KMS-11 (cell line): Measurements from ENCODE around the gene KHDC4.
A peak's percentile ranks its signal among the peaks of the same experiment; 100 is the strongest.

Experiments
- H2AFZ ChIP-seq: fragments of 200-600 bp; sonication (generic); 2 replicates; pipeline ENCODE4 v1.6.1; 2016; ENCODE audit warnings: antibody characterized with exemption, mixed run types, low read depth
- H3K27ac ChIP-seq: fragments of 200-600 bp; sonication (generic); 2 replicates; pipeline ENCODE4 v1.6.1; 2016; ENCODE audit warnings: mild to moderate bottlenecking, mixed run types
- H3K27me3 ChIP-seq: fragments of 200-600 bp; sonication (generic); 2 replicates; pipeline ENCODE4 v1.6.1; 2017; ENCODE audit warnings: mild to moderate bottlenecking, low read depth, mixed run types, moderate library complexity; ENCODE audit not compliant: insufficient read depth
- H3K36me3 ChIP-seq: fragments of 200-600 bp; sonication (generic); 2 replicates; pipeline ENCODE4 v1.6.1; 2017; ENCODE audit warnings: mild to moderate bottlenecking, mixed run types; ENCODE audit not compliant: insufficient read depth
- H3K4me1 ChIP-seq: fragments of 200-600 bp; sonication (generic); 2 replicates; pipeline ENCODE4 v1.6.1; 2016; ENCODE audit warnings: mild to moderate bottlenecking, low read depth, mixed run types; ENCODE audit not compliant: poor library complexity, severe bottlenecking
- H3K4me2 ChIP-seq: fragments of 200-600 bp; sonication (generic); 2 replicates; pipeline ENCODE4 v1.7.0; 2016; ENCODE audit warnings: mild to moderate bottlenecking, mixed run types
- H3K4me3 ChIP-seq: fragments of 200-600 bp; sonication (generic); IDR thresholded peaks from 2 replicates; pipeline ENCODE4 v1.6.1; 2017; ENCODE audit warnings: low read depth, low read length, mixed read lengths; ENCODE audit not compliant: insufficient read depth
- H3K79me2 ChIP-seq: fragments of 200-600 bp; sonication (generic); 2 replicates; pipeline ENCODE4 v1.6.1; 2016; ENCODE audit warnings: low read depth, mixed run types; ENCODE audit not compliant: insufficient read depth
- H3K9ac ChIP-seq: fragments of 200-600 bp; sonication (generic); 2 replicates; pipeline ENCODE4 v1.6.1; 2016; ENCODE audit warnings: mild to moderate bottlenecking, mixed run types
- H4K20me1 ChIP-seq: fragments of 200-600 bp; sonication (generic); 2 replicates; pipeline ENCODE4 v1.6.1; 2016; ENCODE audit warnings: mild to moderate bottlenecking, mixed run types; ENCODE audit not compliant: insufficient read depth
- TF ChIP-seq, protein P1 (sequence below): fragments of 200-600 bp; sonication (generic); conservative IDR thresholded peaks from 2 replicates; pipeline ENCODE4 v1.6.1; 2017; ENCODE audit warnings: low read depth, mild to moderate bottlenecking, antibody characterized with exemption, low read length, moderate library complexity, mixed read lengths

KHDC4 gene

DNA sequence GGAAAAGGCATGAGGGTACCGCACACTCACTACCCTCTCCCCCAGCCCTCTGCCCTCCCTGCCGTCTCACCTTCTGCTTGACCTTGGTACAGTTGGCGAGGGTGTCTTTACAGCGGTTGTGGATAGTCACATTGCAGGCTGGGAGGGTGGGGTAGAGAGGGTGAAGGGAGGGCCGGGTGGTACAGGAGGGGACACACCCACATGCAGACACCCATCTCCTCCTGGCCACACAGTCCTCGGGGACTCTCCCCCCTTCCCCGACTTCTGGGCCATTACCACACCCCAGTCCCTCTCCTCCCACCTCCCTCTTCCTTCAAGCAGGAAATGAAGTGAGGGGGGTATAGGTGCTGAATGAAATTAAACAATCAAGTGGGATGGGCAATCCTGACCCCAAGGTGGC is 32.5 kb upstream of the KHDC4 start:
- Histone ChIP-seq H3K4me2 (no peak overlapping the region), H3K79me2 (peaks cover 68% of the 10 kb centered on the region), H2AFZ (no peak overlapping the region), H3K27ac (no peak overlapping the region), H3K27me3 (no peaks in the 10 kb centered on the region), H3K9ac (no peak overlapping the region), H4K20me1 (peaks cover 29% of the 10 kb centered on the region), H3K4me1 (peaks cover 32% of the 10 kb centered on the region), H3K36me3 (peaks cover 60% of the 10 kb centered on the region), H3K4me3 (no peak overlapping the region)
- TF ChIP-seq, protein P1, sequence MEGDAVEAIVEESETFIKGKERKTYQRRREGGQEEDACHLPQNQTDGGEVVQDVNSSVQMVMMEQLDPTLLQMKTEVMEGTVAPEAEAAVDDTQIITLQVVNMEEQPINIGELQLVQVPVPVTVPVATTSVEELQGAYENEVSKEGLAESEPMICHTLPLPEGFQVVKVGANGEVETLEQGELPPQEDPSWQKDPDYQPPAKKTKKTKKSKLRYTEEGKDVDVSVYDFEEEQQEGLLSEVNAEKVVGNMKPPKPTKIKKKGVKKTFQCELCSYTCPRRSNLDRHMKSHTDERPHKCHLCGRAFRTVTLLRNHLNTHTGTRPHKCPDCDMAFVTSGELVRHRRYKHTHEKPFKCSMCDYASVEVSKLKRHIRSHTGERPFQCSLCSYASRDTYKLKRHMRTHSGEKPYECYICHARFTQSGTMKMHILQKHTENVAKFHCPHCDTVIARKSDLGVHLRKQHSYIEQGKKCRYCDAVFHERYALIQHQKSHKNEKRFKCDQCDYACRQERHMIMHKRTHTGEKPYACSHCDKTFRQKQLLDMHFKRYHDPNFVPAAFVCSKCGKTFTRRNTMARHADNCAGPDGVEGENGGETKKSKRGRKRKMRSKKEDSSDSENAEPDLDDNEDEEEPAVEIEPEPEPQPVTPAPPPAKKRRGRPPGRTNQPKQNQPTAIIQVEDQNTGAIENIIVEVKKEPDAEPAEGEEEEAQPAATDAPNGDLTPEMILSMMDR, result no peak

DNA sequence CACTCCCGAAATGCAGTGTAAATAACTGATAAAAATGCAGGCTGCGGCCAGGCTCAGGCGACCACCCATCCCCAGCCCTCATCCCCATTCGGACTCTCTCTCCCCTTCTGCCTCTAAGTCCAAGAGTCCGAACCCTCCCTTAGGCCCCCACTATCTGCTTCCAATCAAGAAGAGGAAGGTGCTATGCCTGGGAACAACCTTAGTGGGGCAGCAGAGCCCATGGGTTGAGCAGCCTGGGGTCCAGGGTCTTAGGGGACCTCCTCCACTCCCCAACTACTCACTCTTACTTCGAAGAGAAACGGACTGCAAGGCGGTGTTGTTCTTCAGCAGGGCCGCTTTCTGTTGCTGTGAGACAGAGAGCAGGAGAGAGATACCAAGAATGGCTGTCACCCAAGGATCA is 31.9 kb upstream of the KHDC4 start:
- H3K36me3 ChIP-seq, result peaks cover 66% of the 10 kb centered on the region
- no peak overlapping the region for H2AFZ ChIP-seq
- no peak overlapping the region for H3K9ac ChIP-seq
- no peak overlapping the region for H3K4me3 ChIP-seq
- H4K20me1 ChIP-seq, result peaks cover 23% of the 10 kb centered on the region
- peaks cover 62% of the 10 kb centered on the region for H3K79me2 ChIP-seq
- TF ChIP-seq, protein P1, result peak; percentile 53; the same call in 1 of the 2 replicates
- H3K4me2 ChIP-seq, result no peak overlapping the region
- peaks cover 27% of the 10 kb centered on the region for H3K4me1 ChIP-seq
- H3K27ac ChIP-seq, result no peak overlapping the region
- no peaks in the 10 kb centered on the region for H3K27me3 ChIP-seq

DNA sequence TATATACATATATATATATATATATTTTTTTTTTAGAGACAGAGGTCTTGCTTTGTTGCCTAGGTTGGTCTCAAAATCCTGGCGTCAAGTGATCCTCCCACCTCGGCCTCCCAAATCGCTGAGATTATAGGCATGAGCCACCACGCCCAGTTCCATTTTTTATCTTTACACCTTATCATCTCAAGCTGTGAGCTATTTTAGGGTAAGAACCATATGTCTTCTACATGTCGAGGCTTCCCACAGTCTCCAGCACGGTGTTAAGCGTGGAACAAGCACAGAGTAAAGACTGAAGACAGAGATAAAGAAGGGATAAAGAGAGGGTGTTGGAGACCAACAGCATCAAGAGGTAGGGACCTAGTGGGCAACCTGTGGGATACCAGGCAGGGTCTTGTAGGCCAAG is 30.0 kb upstream of the KHDC4 start:
- Histone ChIP-seq H3K4me3 (no peak overlapping the region), H3K79me2 (peaks cover 46% of the 10 kb centered on the region; the same call in 1 of the 2 replicates), H4K20me1 (peaks cover 13% of the 10 kb centered on the region), H3K9ac (no peak overlapping the region), H3K36me3 (peaks cover 76% of the 10 kb centered on the region), H2AFZ (no peak overlapping the region), H3K4me1 (peaks cover 22% of the 10 kb centered on the region), H3K27ac (no peak overlapping the region), H3K4me2 (no peak overlapping the region), H3K27me3 (no peaks in the 10 kb centered on the region)
- TF ChIP-seq, protein P1, result no peak

DNA sequence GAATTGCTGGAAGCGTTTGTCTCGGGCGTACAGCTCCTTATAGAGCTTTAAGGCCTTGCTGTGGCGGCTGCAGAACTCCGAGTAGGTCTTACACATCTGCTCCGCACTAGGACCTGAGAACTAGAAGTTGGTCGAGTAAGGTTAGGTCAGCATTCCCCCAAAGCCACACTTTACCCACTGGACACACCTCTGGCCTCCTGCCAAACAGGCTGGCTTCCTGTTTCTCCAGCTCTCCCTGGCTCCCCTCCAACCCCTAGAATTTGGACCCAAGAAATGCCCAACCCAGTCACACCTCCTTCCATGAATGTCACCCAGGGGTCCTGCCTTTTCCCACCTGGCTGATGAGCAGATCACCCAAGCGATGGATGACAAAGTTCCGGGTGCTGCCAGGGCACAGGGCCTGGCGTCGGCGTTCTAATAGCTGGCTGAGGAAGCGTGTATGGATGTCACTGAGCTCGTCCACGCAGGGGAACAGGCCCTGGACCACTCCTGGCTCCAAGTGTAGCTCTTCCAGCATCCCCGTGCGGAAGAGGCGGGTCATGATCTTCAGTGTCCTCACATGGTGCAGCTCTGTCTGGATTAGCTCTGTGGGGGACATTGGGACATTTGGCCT is 28.5 kb upstream of the KHDC4 start:
- Histone ChIP-seq H3K36me3 (peaks cover 72% of the 10 kb centered on the region), H2AFZ (no peak overlapping the region), H3K27ac (no peak overlapping the region), H3K4me2 (no peak overlapping the region), H3K4me1 (peaks cover 22% of the 10 kb centered on the region), H3K9ac (no peak overlapping the region), H3K79me2 (peaks cover 37% of the 10 kb centered on the region; the same call in 1 of the 2 replicates), H4K20me1 (0 out of 2 replicates have a peak, but pooled peaks cover under 1% of the 10 kb centered on the region), H3K4me3 (no peak overlapping the region), H3K27me3 (no peaks in the 10 kb centered on the region)
- TF ChIP-seq, protein P1, result no peak
